Calu3 (cell line): ENCODE results near the gene DNAJC17. TPM values are rescaled to one million over a fixed set of nuclear protein-coding genes. Genes with fewer than 3 reads are reported as not detected.

ENCODE experiments used
- BruUV-seq: library from RNA; stranded (reverse); fragments of 400-500 nt; replicated peaks from 2 replicates; lab custom pipeline; 2021; lab: Mats Ljungman, UMichigan
- CTCF ChIA-PET: fragments of 300-600 bp; sonication (Branson Sonifier 250); formaldehyde crosslinking; loops from one replicate; lab custom pipeline; 2022; ENCODE audit warnings: antibody characterized with exemption; lab: Charles Lee
- DNase-seq: peaks from one replicate; pipeline ENCODE4 v3.0.0; 2022
- H3K27ac Mint-ChIP-seq: one replicate; pipeline ENCODE4 v1.8.0; 2022; ENCODE audit warnings: mixed read lengths; ENCODE audit not compliant: unreplicated experiment
- H3K27me3 Mint-ChIP-seq: one replicate; pipeline ENCODE4 v1.8.0; 2022; ENCODE audit warnings: mixed read lengths; ENCODE audit not compliant: unreplicated experiment
- H3K36me3 Mint-ChIP-seq: one replicate; pipeline ENCODE4 v1.8.0; 2022; ENCODE audit warnings: mild to moderate bottlenecking, moderate library complexity, mixed read lengths; ENCODE audit not compliant: insufficient read depth, unreplicated experiment
- H3K4me1 Mint-ChIP-seq: one replicate; pipeline ENCODE4 v1.8.0; 2022; ENCODE audit warnings: mild to moderate bottlenecking, low read depth, mixed read lengths; ENCODE audit not compliant: unreplicated experiment
- H3K4me3 Mint-ChIP-seq: one replicate; pipeline ENCODE4 v1.8.0; 2022; ENCODE audit warnings: mild to moderate bottlenecking, low read depth, moderate library complexity, mixed read lengths; ENCODE audit not compliant: unreplicated experiment
- H3K9me3 Mint-ChIP-seq: one replicate; pipeline ENCODE4 v1.8.0; 2022; ENCODE audit warnings: low read depth, mixed read lengths; ENCODE audit not compliant: unreplicated experiment
- intact Hi-C: fragments of 100-400 bp; cut with micrococcal nuclease; formaldehyde crosslinking; loops from one replicate; pipeline ENCODE4 v1.10.0; 2022; ENCODE audit not compliant: unreplicated experiment
- total RNA-seq: library from RNA; stranded (reverse); gene quantifications from 2 replicates; pipeline ENCODE4 v1.2.3, GENCODE V29; 2022
- TF ChIP-seq, protein P1 (sequence below): fragments of 200-600 bp; IDR thresholded peaks from one replicate; pipeline ENCODE4 v1.8.0; 2022; ENCODE audit warnings: antibody characterized with exemption; ENCODE audit not compliant: unreplicated experiment

The DNAJC17 gene
- total RNA-seq, 1 experiment from 2014 or later: 17.4 TPM

GRCh38 chr15:40815042-40815698 lies 7.9 kb upstream of the DNAJC17 start:
- Mint-ChIP-seq H3K36me3 (no peaks in the 10 kb centered on the region), H3K27me3 (no peaks in the 10 kb centered on the region), H3K4me3 (no peak overlapping the region), H3K9me3 (no peaks in the 10 kb centered on the region), H3K27ac (no peak overlapping the region), H3K4me1 (no peaks in the 10 kb centered on the region)
- intact Hi-C loops: no loop called here
- CTCF ChIA-PET: no interaction called here
- TF ChIP-seq, protein P1, sequence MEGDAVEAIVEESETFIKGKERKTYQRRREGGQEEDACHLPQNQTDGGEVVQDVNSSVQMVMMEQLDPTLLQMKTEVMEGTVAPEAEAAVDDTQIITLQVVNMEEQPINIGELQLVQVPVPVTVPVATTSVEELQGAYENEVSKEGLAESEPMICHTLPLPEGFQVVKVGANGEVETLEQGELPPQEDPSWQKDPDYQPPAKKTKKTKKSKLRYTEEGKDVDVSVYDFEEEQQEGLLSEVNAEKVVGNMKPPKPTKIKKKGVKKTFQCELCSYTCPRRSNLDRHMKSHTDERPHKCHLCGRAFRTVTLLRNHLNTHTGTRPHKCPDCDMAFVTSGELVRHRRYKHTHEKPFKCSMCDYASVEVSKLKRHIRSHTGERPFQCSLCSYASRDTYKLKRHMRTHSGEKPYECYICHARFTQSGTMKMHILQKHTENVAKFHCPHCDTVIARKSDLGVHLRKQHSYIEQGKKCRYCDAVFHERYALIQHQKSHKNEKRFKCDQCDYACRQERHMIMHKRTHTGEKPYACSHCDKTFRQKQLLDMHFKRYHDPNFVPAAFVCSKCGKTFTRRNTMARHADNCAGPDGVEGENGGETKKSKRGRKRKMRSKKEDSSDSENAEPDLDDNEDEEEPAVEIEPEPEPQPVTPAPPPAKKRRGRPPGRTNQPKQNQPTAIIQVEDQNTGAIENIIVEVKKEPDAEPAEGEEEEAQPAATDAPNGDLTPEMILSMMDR: no peak
- no TSS peak for BruUV-seq
- DNase-seq: no peak

- Mint-ChIP-seq H3K27me3 (no peaks in the 10 kb centered on the region), H3K27ac (no peak overlapping the region), H3K36me3 (no peaks in the 10 kb centered on the region), H3K9me3 (no peaks in the 10 kb centered on the region), H3K4me3 (no peak overlapping the region), H3K4me1 (no peaks in the 10 kb centered on the region)
- BruUV-seq: no TSS peak
- CTCF ChIA-PET: no interaction called here
- TF ChIP-seq, protein P1: no peak
- intact Hi-C loops: no loop called here
- no peak for DNase-seq
Observed at GRCh38 chr15:40812721-40813425, 5.6 kb upstream of the DNAJC17 start.

DNA sequence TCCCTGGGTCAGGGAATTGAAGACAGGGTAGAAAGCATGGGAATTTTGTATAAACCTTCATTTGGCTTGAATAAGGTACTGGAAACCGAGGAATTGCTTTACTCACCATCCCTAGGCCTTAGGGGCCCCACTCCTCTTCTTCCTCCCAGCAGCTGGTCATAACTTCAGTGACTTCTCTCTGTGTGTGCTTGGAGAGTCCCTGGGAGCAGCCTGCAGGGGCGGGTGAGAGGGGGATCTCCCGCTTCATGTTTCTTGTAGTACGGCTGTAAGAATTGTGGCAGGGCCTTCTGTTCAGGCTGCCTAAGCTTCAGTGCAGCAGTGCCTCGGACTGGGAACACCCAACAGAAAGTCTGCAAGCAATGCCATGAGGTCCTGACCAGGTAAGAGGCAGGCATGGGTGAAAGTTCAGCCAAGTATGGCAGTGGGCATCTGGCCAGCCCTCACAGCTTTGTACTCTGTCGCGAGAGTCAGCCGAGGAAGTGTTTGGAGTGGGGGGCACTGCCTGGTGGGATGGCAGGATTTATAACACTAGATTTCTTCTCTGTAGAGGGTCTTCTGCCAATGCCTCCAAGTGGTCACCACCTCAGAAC lies 1.7 kb upstream of the DNAJC17 start:
- Mint-ChIP-seq H3K4me3 (no peak overlapping the region), H3K27me3 (no peaks in the 10 kb centered on the region), H3K4me1 (no peaks in the 10 kb centered on the region), H3K27ac (no peak overlapping the region), H3K36me3 (peaks cover 13% of the 10 kb centered on the region), H3K9me3 (no peaks in the 10 kb centered on the region)
- TF ChIP-seq, protein P1: no peak
- CTCF ChIA-PET: no interaction called here
- no peak for DNase-seq
- intact Hi-C loops: no loop called here
- BruUV-seq: no TSS peak

- Mint-ChIP-seq H3K27ac (peak overlapping the region; percentile 67), H3K4me1 (no peaks in the 10 kb centered on the region), H3K36me3 (peaks cover 13% of the 10 kb centered on the region), H3K27me3 (no peaks in the 10 kb centered on the region), H3K9me3 (no peaks in the 10 kb centered on the region), H3K4me3 (peak overlapping the region; percentile 90)
- intact Hi-C loops: no loop called here
- no TSS peak for BruUV-seq
- CTCF ChIA-PET: no interaction called here
- no peak for DNase-seq
- TF ChIP-seq, protein P1: no peak
Observed at GRCh38 chr15:40807888-40808461, 702 bp upstream of the DNAJC17 start.
